IPS-18c (cell line): ENCODE results near the gene PSMB2.
"Not testable (repeated sequence)": the region's sequence is repeated elsewhere in the genome, so short reads cannot be mapped to it uniquely, and the experiment has no call there.

Experiments used
- H3K4me3 ChIP-seq: 2 replicates; pipeline ENCODE4 v1.7.0; 2013; ENCODE audit warnings: low read depth, mild to moderate bottlenecking, low read length, moderate library complexity; ENCODE audit not compliant: insufficient read depth
- H3K9me3 ChIP-seq: one replicate; pipeline ENCODE4 v1.6.1; 2013; ENCODE audit warnings: mild to moderate bottlenecking, low read length, moderate library complexity; ENCODE audit not compliant: control insufficient read depth, insufficient read depth

The PSMB2 gene

GRCh38 chr1:35641233-35641866 is at the start of gene PSMB2:
PSMB2 (minus strand) TSS chr1:35641526; CDS start chr1:35641432, 94 bp downstream.
- H3K4me3 ChIP-seq: peak within 1 kb of the TSS; percentile 100
- H3K9me3 ChIP-seq: no peaks in the 10 kb centered on the region

GRCh38 chr1:35691080-35691479 is 49.8 kb upstream of the PSMB2 start:
- Histone ChIP-seq H3K4me3 (peak overlapping the region; percentile 16; the same call in 1 of the 2 replicates), H3K9me3 (no peaks in the 10 kb centered on the region)

GRCh38 chr1:35690103-35690502 is 48.8 kb upstream of the PSMB2 start:
- not testable (repeated sequence) for H3K9me3 ChIP-seq

DNA sequence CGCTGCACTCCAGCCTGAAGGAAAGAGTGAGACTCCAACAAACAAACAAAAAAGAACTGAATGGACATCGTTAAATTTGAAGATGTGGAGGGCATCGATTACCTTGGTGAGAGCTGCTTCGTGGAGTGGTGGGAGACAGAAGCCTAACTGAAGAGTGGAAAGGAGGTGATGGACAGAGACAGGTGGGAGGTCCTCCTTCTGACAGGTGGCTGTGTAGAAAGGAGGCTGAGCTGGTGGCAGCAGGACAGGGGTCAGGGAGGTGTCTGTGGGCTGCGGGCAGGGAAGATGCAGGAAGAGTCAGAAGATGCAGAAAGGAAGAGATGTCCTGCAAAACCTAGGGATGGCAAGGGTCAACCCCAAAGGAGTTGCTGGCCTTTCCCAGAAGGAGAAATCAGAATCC is 46.8 kb upstream of the PSMB2 start:
- Histone ChIP-seq H3K9me3 (no peaks in the 10 kb centered on the region), H3K4me3 (no peak overlapping the region)

More at GRCh38 chr1:35690103-35690502, 48.8 kb upstream of the PSMB2 start:
- not testable (repeated sequence) for H3K4me3 ChIP-seq

DNA sequence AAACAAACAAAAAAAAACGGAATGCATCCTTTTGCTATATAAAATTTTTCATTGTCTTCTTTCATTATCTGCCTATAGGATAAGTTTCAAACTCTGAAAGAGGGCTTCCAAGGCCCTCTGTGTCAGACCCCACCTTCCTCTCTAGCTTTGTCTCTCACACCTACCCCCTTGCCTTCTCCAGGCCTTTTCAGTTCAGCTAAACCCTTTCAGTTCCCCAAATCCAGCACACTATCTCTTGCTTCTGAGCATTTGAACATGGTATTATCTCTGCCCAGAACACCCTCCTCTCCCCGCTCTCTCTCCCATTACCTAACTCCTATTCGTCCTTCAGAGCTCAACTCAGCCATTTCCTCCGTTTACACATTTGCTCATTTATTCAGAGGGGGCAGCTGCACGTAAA is 41.7 kb upstream of the PSMB2 start:
- no peak overlapping the region for H3K4me3 ChIP-seq
- no peaks in the 10 kb centered on the region for H3K9me3 ChIP-seq

DNA sequence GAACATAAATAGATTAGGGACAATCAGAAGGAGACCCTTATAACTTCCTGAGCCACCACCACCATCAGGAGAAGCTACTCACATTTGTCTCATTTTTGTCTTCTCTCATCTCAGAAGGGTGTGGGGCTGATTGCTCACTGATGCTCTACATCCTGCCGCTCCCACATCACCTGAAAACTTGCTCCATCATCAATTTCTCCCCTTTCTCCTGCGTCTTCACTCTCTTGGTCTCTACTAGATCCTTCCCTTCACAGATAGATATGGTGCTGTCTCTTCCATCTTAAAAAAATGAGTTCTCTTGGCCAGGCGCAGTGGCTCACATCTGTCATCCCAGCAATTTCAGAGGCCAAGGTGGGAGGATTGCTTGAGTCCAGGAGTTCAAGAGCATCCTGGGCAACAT is 38.9 kb upstream of the PSMB2 start:
- Histone ChIP-seq H3K9me3 (no peaks in the 10 kb centered on the region), H3K4me3 (no peak overlapping the region)

DNA sequence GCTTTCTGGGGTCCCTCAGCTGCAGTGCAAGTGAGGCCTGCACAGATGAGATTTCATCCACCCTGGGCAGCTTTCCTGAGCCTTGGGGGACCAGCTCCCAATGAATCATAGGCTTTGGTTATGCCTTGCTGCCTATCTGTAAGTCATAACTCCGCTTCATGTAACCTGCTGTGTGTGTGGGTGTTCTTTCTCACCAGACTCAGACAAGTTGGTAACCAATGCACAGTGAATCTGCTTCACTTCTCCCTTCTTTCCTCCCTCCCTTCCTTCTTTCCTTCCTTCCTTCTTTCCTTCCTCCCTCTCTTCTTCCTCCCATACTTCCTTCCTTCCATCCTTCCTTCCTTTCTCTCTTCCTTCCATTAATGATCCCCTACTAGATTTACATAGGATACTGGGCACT is 34.4 kb upstream of the PSMB2 start:
- no peaks in the 10 kb centered on the region for H3K9me3 ChIP-seq
- H3K4me3 ChIP-seq: no peak overlapping the region

GRCh38 chr1:35674111-35674510 is 32.8 kb upstream of the PSMB2 start:
- Histone ChIP-seq H3K4me3 (no peak overlapping the region), H3K9me3 (no peaks in the 10 kb centered on the region)

- Histone ChIP-seq H3K4me3 (no peak overlapping the region), H3K9me3 (no peaks in the 10 kb centered on the region)
Measured at GRCh38 chr1:35672116-35672515, 30.8 kb upstream of the PSMB2 start.

- H3K9me3 ChIP-seq: no peaks in the 10 kb centered on the region
Measured at GRCh38 chr1:35668506-35668905, 27.2 kb upstream of the PSMB2 start.

GRCh38 chr1:35666916-35667315 is 25.6 kb upstream of the PSMB2 start:
- Histone ChIP-seq H3K4me3 (no peak overlapping the region), H3K9me3 (no peaks in the 10 kb centered on the region)

More at GRCh38 chr1:35668506-35668905, 27.2 kb upstream of the PSMB2 start:
- H3K4me3 ChIP-seq: no peak overlapping the region

DNA sequence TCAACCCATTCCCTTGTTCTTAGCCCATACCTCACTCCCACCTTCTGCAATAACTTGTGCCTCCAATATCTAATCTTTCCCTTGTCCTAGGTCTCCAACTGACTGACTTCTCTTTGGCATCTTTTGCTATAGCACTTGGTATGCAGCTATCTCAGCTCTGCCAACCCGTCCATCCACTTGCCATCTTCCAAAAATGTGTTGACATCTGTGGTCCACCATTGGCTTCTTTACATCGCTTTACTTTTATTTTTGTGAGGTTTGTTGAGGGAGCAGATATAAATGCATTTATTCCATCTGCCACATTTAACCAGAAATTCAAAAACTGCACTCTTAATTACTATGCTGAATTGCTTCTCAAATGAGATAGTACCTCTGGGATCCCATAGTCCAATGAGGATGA is 24.9 kb upstream of the PSMB2 start:
- Histone ChIP-seq H3K9me3 (no peaks in the 10 kb centered on the region), H3K4me3 (no peak overlapping the region)

DNA sequence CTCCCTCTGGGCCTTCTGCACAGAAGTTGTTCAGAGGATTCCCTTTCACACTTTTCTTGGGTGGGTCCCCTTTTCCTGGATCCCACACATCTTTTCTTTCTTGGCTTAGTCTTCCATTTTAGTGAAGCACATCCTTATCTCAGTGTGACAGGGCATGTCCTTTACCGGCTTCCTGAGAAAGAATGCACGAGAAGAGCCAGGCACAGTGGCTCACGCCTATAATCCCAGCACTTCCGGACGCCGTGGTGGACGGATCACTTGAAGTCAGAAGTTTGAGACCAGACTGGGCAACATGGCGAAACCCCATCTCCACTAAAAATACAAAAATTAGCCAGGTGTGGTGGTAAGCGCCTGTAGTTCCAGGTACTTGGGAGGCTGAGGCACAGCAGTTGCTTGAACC is 22.1 kb upstream of the PSMB2 start:
- Histone ChIP-seq H3K4me3 (no peak overlapping the region), H3K9me3 (no peaks in the 10 kb centered on the region)

- Histone ChIP-seq H3K4me3 (no peak overlapping the region), H3K9me3 (no peaks in the 10 kb centered on the region)
Measured at GRCh38 chr1:35661474-35661795, 20.1 kb upstream of the PSMB2 start.

GRCh38 chr1:35660581-35661473 is 19.5 kb upstream of the PSMB2 start:
- H3K9me3 ChIP-seq: no peaks in the 10 kb centered on the region
- H3K4me3 ChIP-seq: no peak overlapping the region

- Histone ChIP-seq H3K9me3 (no peaks in the 10 kb centered on the region), H3K4me3 (no peak overlapping the region)
Measured at GRCh38 chr1:35659589-35659988, 18.3 kb upstream of the PSMB2 start.

DNA sequence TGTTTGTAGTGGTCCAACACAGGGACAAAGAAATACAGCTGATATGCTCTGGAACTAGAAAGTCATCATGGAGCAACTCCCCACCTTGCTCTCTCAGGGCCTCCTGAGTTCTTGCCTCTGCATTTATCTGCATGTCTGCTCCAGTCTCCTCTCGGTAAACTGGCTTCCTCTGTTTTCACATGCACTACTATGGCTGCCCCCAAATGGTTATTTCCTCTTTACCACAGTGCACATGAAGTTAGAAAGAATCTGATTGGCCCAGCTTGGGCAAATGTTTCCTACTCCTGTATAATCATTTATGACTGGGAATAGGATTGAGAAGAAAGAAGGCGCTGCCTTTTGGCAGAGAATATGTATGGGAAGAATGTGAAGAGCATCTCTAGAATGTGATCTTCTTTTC is 16.5 kb upstream of the PSMB2 start:
- no peaks in the 10 kb centered on the region for H3K9me3 ChIP-seq
- no peak overlapping the region for H3K4me3 ChIP-seq

DNA sequence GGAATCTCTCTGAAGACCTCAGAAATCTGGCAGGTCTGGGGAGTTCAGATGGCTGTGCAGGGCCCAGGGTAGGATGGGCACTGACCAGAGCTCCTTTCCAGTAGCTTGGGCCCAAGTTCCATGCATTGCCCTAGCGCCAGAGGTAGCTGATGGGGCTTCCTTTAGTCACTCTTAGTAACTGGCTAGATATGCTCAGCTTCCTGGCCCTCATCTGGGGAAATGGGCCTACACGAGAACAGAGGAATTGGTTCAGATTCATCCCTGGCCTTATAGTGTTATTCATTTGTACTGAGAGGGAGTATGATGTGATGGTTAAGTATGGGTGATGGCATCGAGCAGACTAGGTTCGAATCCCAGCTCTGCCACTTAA is 15.5 kb upstream of the PSMB2 start:
- no peak overlapping the region for H3K4me3 ChIP-seq

More for the DNA sequence above, 15.5 kb upstream of the PSMB2 start:
- no peaks in the 10 kb centered on the region for H3K9me3 ChIP-seq
